ENCODE results near the gene AP3M1.

Gene AP3M1

GRCh38 chr10:74175510-74176379, 25.1 kb upstream of the AP3M1 start:
- DNase-seq (ENCODE audit: low read depth): no peak
- peak overlapping the region; percentile 91 for H3K4me3 ChIP-seq (replicated peaks; ENCODE audit: low read depth, low read length)
- no peak for TF ChIP-seq CTCF (IDR thresholded peaks at IDR 0.05; ENCODE audit: low read length, missing control alignments)

GRCh38 chr10:74174521-74174920, 23.9 kb upstream of the AP3M1 start:
- TF ChIP-seq CTCF (IDR thresholded peaks at IDR 0.05; ENCODE audit: low read length, missing control alignments): no peak
- DNase-seq (ENCODE audit: low read depth): no peak
- H3K4me3 ChIP-seq (replicated peaks; ENCODE audit: low read depth, low read length): no peak overlapping the region

GRCh38 chr10:74171625-74172024, 21.0 kb upstream of the AP3M1 start:
- TF ChIP-seq CTCF (IDR thresholded peaks at IDR 0.05; ENCODE audit: low read length, missing control alignments): no peak
- no peak for DNase-seq (ENCODE audit: low read depth)
- H3K4me3 ChIP-seq (replicated peaks; ENCODE audit: low read depth, low read length): no peak overlapping the region

- no peak overlapping the region for H3K4me3 ChIP-seq (replicated peaks; ENCODE audit: low read depth, low read length)
- no peak for DNase-seq (ENCODE audit: low read depth)
- TF ChIP-seq CTCF (IDR thresholded peaks at IDR 0.05; ENCODE audit: low read length, missing control alignments): no peak
Measured at GRCh38 chr10:74167443-74167842, 16.8 kb upstream of the AP3M1 start.

GRCh38 chr10:74165530-74165901, 14.9 kb upstream of the AP3M1 start:
- no peak overlapping the region for H3K4me3 ChIP-seq (replicated peaks; ENCODE audit: low read depth, low read length)
- no peak for TF ChIP-seq CTCF (IDR thresholded peaks at IDR 0.05; ENCODE audit: low read length, missing control alignments)
- no peak for DNase-seq (ENCODE audit: low read depth)

GRCh38 chr10:74164716-74165529, 14.3 kb upstream of the AP3M1 start:
- no peak for DNase-seq (ENCODE audit: low read depth)
- no peak for TF ChIP-seq CTCF (IDR thresholded peaks at IDR 0.05; ENCODE audit: low read length, missing control alignments)
- H3K4me3 ChIP-seq (replicated peaks; ENCODE audit: low read depth, low read length): no peak overlapping the region

Data from fibroblast of pulmonary artery (primary cell).